Left colon (tissue), 2 donors: ENCODE data around the gene STAG3. TPM values are rescaled to one million over a fixed set of nuclear protein-coding genes. Genes with fewer than 3 reads are reported as not detected.
"Not testable (repeated sequence)": the region's sequence is repeated elsewhere in the genome, so short reads cannot be mapped to it uniquely, and the experiment has no call there.

ENCODE experiments used
- ATAC-seq: fragments of 200-7000 bp; cut with Tn5 transposase; one replicate; pipeline ENCODE4 v1.9.1; 2020; ENCODE audit warnings: mild to moderate bottlenecking, moderate library complexity
- DNase-seq, 2 donors: peaks; one replicate each; pipeline ENCODE4 v3.0.0-alpha.2; 2020
- intact Hi-C, 2 donors: fragments of 100-400 bp; cut with DNase I in 1 of 2; cut with micrococcal nuclease in 1 of 2; formaldehyde crosslinking; loops; one replicate each; pipeline versions ENCODE4 v1.11.2 to v1.14.0; 2022; cut with DNase I, micrococcal nuclease
- total RNA-seq, 2 donors: library from RNA; stranded (reverse); fragmentation: NEBNext Ultra II Directional; extraction: Animal tissue kit (Norgen Biotek cat#: 25700); gene quantifications; one replicate each; pipeline ENCODE4 v1.2.1, GENCODE V29; 2021
- donor health status: DM: no; HTN: no; CAD: no.
- donor health status: DM: yes; HTN: yes; CAD: no.

Gene STAG3
- total RNA-seq, 2 donors from 2014 or later, result 1.2 to 2.0 TPM

DNA sequence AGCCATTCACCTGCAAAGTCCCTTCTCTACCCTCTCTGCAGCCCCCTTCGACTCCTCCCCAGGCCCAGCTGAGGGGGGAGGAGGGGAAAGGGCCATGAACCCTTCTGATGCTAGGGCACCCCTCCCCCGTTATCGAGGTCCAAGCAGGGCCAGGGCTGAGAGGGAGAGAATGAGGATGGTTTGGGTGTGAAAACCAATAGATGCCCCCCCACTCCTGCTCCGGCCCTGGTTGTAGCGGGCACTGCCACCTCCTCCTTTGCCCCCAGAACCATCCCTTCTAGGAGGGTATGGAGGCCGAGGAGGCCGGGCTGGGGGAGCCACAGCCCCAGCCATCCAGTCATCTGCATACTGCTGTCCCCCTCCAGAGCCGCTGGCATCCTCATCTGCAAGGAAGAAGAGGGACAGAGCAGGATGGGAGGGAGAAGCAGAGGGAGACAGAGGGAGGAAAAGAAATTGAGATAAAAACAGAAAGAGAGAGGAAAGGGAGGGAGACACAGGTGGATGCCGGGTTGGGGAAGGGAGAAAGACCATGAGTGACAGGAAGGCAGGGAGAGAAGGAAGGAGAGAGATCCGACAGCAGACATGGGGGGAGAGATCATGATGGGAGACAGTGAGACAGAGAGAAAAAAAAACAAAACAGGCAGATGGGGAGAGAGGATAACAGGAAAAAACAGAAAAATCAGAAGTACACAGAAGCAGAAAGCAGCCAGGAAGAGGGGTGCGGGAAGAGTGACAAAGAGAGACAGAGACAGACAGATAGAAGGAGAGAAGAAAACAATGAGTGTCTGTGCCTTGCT, 7.4 kb upstream of the STAG3 start:
- intact Hi-C loops, result no loop called here
- ATAC-seq (no peak), DNase-seq (peak in 1 of 2 donors; percentile 21)

DNA sequence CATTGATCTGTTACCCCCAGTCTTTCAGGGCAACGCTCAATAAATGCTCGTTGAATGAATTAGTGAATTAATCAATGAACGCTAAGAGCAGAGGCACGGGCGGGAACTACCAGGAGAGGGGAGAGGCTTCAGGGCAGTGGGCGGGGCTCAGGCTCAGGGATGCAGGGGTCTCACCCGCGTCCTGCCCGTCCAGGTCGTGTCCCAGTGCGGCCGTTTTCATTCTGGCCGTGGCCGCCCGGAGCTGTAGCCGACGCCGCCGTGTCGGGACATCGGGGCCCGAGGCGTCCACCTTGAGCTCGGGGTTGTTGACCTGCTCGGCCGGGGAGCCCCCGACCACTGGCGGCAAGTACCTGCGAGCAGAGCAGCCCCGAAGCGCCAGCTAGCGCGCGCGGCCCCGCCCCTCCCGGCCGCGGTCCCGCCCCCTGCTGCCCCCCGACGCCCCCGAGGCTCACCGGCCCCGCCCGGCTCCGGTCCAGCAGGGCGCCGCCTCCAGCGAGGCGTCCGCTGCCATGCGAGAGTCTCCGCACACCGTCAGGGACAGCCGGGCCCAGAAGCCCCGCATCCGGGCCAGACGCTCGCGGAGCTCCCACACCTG, 6.5 kb upstream of the STAG3 start:
- peak in 1 of 2 donors; percentile 53 for DNase-seq
- peak; percentile 34 for ATAC-seq
- intact Hi-C loops, result no loop called here

DNA sequence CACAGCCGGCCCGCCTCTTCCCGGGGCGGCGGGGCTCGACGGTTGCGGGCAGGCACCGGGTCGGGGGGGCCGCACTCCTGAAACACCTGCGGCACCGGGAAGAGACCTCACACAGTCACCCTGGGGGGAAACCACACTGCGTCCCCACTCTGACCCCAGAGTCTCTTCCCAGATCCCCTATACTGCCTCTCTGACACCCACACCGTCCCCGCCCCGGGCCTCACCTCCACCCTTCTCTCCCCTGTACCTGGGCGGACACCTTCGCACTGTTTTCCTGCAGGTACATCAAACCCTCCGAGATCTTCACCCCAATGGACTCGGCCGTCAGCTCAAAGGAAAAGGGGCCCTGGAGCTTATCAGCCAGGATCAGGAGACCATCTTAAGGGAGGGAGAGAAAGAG, 5.9 kb upstream of the STAG3 start:
- intact Hi-C loops, result no loop called here
- ATAC-seq, result no peak
- DNase-seq, result no peak

DNA sequence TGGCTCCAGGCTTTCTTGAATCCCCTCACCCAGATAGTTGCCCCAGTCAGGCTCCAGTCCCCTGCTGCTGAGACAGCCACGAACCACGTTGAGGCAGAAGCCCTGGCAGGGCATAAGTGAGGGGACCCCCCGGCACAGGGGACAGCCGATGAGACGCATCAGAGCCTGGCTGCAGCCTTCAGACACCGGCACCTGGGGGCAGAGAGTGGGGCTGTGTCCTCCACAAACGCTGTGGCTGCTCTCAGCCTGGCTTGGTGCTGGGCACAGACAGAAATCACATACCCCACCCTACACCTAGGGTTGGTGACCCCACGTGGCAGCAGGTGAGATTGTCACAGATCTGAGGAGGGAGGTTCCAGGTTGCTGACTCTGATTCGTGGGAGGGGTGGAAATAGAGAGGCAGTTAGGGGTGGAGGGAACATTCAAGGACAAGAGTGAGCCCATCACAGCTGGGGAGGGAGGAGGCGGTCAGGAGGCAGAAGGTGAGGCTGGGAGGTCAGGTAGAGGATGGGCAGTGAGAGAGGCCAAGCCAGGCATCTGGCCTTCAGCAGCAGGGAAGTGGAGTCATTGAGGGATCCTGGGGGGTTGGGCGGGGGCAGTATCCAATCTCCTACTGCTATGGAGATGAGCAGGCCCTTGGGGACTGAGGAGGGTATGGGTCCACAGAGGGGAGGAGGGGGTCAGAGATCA, 3.8 kb upstream of the STAG3 start:
- ATAC-seq (no peak), DNase-seq (no peak)
- intact Hi-C loops, result no loop called here

DNA sequence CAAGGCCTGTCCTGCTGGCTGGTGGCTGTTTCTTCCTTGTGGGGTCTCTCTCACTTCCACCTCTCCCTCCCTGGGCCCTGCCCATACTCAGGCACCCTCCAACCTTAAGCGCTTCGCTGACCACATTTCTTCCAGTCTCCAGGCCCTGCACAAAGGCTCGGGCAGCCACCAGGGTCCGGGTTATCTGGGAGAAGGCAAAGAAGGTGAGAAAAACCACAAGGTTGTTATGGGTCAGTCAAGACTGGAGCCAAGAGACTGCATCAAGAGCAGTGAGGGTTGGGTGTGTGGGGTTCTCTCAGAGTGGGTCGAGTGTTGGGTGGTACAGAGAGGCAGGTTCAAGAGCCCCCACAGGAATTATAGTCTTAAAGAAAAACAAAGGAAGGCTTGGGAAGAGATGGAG, 3.1 kb upstream of the STAG3 start:
- ATAC-seq (no peak), DNase-seq (no peak)
- intact Hi-C loops, result no loop called here

DNA sequence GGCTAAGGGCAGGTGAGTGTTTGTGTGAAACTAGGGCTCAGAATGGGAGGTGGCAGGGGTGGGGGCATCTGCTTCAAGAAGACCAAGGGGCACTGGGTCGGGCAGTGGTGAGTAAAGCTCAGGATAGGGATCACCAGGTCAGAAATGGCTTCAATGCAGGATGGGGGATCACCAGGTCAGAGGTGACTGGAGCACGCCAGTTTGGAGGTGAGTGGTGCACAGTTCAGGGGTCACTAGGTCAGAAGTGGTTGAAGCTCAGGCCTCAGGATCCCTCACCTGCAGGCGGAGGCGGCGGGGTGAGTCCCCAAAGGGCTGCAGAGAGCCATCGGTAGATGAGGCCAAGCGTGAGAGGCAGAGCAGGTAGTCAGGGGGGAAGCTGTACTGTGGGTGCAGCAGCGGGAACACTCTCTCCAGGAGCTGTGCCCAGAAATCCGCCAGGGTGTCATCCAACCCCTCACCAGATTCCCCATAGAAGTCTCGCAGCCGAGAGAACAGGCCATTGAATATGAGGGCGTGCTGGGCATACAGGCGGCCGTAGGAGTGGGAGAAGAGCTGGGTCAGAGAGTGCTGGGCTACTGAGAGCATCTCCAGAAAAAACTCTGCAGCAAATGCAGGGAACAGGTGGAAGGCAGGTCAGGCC, 2.3 kb upstream of the STAG3 start:
- intact Hi-C loops, result no loop called here
- ATAC-seq (no peak), DNase-seq (no peak)

DNA sequence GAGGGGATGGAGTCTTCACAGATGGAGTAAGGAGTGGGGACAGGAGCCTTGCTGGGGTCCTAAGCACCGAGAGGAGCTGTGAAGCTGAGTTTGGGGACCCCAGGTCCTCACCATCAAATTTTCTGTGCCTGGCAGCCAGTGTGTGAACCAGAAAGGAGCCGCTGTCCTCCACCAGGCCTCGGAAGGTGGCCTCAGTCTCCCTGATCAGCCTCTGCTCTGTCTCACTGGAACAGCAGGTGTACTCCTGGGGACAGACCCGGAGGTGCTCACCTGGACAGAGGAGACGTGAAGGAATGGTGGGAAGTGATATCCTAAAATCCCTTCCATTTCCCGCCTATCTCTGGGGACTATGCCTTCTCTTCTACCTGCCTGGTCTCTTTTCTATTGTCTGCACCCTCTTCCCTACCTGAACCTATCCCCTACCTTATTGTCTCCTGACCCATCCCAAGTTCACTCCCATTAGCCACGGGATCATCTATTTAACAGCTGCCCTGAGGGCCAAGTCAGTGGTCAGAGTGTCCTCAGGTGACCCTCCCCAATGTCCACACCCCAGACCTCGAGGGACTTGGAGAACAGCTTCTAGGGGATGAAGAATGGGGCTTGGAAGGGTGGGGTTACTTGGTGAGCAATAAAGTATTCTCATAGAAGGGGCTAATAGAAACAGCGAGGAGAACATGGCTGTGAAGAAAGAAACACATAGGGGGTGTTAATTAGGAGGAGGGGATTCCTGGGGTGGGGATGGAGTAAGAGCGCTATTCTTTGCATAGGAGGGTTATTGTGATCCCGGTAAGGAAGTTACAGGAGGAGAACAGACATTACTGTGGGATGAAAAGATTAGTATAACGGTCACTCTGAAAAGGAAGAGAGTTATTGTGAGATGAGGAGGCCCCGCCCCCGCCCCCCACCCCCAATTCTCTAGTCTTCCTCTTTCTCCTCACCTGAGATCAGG, 1.3 kb upstream of the STAG3 start:
- intact Hi-C loops, result no loop called here
- DNase-seq (no peak), ATAC-seq (no peak)

DNA sequence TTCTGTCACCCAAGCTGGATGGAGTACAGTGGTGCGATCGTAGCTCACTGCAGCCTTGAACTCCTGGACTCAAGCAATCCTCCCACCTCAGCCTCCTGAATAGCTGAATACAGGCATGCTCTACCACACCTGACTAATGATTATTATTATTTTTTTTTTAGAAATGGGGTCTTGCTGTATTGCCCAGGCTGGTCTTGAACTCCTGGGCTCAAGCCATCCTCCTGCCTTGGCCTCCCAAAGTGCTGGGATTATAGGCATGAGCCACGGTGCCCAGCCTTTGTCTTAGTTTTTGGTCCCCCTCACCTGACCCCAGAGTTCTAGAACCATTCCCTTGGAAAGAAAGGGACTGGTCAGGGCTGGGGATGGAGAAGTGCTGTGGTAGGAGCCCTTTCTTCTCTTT, 2.4 kb downstream of the STAG3 start:
- intact Hi-C loops, DNase-seq, ATAC-seq: not testable (repeated sequence)

DNA sequence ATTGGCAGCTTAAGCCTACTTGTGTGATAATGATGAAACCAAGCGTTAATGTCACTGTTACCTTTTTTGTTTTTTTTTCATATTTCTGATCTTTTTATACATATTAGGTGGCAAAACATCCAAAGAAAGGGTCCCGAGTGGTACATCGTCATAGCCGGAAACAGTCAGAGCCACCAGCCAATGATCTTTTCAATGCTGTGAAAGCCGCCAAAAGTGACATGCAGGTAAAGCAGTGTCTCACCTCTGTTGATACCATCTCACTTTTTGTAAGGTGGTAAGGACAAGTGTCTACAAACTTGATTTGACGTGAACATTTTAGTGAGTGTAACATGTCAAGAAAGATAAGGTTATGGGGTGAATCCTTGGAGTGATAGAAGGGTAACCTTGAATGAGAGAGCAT, 4.9 kb downstream of the STAG3 start:
- ATAC-seq, intact Hi-C loops, DNase-seq: not testable (repeated sequence)

DNA sequence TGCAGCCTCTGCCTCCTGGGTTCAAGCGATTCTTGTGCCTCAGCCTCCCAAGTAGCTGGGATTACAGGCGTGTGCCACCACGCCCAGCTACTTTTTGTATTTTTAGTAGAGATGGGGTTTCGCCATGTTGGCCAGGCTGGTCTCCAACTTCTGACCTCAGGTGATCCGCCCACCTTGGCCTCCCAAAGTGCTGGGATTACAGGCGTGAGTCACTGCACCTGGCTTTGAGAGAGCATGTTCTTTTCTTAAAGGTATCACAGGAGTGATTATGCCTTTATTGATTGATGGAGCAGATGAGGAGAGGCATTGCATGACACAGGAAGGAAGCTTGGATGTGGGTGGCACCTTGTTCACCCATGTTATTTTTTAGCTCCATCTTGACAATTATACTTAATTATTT, 5.4 kb downstream of the STAG3 start:
- intact Hi-C loops, DNase-seq, ATAC-seq: not testable (repeated sequence)

DNA sequence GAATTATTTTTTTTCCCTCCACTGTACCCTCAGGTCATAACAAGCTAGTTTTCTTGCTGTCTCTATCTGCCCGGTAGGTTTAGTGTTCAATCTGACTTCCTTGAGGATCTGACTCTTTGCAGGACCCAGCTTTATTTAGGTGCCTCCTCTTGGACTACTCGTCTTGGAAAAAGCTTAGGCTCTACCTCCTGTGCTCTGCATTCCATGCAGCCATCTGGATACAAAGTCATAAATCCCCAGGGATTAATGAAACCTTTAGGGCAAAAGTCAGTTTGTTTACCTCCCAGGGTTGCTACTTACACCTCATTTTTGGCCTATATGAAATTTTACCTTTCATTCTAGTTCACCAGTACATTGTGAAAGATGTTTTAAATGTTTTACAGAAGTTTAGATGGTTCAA, 8.0 kb downstream of the STAG3 start:
- no peak for ATAC-seq
- intact Hi-C loops, result no loop called here
- DNase-seq, result no peak

DNA sequence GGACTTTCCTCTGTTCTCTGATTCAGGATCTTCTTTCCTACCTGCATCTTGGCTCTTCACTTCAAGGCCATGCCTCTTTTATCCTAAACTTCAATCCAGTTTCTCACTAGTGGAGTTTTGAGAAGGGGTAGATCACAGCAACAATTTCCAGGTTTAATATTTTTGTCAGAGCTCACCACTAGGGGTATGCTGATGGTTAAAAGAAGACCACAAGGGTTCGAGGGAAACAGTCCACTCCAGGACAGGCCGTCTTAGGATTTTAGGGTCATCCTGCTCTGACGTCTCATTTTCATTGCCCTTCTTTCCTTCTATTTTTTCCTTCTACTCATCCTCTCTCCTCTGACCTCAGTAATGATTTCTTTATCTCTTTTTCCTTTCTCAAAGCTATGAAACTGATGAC, 11.3 kb downstream of the STAG3 start:
- intact Hi-C loops, result no loop called here
- no peak for DNase-seq
- ATAC-seq, result no peak

DNA sequence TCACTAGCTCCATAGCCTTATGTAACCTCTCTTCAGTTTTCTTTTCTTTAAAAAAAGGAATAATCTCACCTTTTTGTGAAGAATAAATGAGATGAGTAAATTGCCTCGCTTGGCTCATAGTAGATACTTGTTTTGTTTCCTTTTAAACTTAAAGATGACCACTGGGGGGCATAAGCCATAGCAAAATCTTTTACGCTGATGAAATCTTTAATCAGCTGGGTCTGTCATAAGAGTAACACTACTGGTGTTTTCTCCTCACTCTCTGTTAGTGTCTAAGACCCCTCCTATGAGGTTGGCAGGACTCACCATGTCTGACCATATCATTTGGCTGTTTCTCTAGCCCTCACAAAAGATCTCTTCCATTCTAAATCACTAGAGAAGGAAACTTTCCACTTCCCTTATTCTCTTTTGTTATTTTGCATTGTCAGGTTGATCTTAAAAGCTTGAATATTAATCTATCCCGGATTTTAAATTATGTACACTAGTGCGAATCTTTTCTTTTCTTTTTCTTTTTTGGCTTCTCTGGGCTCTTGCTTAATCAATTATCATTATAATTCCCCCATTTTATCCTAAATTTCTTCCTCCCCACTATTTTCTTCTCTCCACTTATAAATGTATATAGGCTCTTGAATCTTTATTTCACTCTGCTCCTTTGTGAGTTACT, 12.5 kb downstream of the STAG3 start:
- peak; percentile 62 for ATAC-seq
- intact Hi-C loops, result no loop called here
- DNase-seq, result no peak

DNA sequence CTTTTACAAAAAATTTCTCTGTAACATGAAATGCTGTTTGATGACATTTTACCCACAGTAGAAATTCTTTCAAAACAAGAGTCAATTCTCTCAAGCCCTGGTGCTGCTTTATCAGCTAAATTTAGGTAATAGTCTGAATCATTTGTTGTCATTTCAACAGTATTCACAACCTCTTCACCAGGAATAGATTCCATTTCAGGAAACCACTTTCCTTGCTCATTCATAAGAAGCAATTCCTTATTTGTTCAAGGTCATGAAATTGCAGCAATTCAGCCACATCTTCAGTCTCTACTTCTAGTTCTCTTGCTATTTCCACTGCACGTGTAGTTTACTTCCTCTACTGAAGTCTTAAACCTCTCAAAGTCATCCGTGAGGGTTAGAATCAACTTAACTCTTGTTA, 14.1 kb downstream of the STAG3 start:
- intact Hi-C loops, result no loop called here
- peak; percentile 66 for ATAC-seq
- DNase-seq, result no peak

DNA sequence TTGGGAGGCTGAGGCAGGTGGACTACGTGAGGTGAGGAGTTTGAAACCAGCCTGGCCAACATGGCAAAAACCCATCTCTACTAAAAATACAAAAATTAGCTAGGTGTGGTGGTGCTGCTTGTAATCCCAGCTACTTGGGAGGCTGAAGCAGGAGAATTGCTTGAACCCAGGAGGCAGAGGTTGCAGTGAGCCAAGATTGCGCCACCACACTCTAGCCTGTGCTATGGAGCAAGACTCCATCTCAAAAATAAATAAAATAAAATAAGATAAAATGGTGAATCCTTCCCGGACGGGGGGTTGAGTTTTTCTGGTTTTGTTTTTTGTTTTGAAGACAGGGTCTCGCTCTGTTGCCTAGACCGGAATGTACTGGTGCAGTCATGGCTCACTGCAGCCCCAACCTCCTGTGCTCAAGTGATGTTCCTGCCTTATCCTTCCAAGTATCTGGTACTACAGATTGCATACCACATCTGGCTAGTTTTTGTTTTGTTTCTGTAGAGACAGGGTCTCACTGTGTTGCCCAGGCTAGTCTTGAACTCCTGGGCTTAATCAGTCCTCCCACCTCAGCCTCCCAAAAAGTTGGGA, 14.7 kb downstream of the STAG3 start:
- ATAC-seq, result not testable (repeated sequence)

DNA sequence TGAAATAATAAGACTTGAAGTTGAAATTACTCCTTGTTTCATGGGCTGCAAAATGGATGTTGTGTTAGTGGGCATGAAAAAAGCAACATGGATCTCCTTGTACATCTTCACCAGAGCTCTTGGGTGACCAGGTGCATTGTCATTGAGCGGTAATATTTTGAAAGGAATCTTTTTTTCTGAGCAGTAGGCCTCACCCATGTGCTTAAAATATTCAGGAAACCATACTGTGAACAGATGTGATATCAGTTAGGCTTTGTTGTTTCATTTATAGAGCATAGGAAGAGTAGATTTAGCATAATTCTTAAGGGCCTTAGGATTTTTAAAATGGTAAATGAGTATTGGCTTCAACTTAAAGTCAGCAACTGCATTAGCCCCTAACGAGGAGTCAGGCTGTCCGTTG, 15.3 kb downstream of the STAG3 start:
- DNase-seq, result no peak
- intact Hi-C loops, result no loop called here
- ATAC-seq, result no peak

More for the DNA sequence above, 14.7 kb downstream of the STAG3 start:
- DNase-seq, intact Hi-C loops: not testable (repeated sequence)

DNA sequence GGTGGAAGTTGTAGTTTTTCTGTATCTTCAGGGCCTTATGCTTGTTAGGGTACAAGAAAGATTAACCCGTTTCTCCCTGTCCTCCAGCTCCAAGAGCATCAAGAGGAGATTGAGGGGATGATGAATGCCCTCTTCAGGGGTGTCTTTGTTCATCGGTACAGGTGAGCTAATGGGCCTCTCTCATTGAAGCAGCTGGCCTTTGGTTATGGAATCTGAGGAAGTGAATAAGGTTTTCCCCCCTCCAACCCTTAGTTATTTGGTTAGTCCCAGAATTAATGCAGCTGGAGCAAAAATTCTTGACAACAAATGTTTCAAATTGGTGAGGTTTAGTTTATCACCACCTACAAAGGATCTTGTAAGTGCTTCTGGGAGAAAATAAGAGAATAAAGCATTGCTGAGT, 17.5 kb downstream of the STAG3 start:
- intact Hi-C loops, result no loop called here
- no peak for ATAC-seq
- DNase-seq, result no peak

DNA sequence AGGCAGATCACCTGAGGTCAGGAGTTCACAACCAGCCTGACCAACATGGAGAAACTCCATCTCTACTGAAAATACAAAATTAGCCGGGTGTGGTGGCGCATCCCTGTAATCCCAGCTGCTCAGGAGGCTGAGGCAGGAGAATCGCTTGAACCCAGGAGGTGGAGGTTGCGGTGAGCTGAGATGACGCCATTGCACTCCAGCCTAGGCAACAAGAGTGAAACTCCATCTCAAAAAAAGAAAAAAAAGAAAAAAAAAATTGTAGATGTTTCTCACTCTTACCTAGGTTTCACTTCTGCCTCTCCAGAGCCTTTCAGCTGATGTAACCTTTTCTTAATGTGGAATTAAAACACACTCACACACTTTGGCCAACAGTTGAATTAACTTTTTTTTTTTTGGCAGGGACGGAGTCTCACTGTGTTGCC, 18.2 kb downstream of the STAG3 start:
- DNase-seq, ATAC-seq, intact Hi-C loops: not testable (repeated sequence)
